Right atrium auricular region (tissue), 2 donors: ENCODE data around the gene UGGT1. TPM values are rescaled to one million over a fixed set of nuclear protein-coding genes. Genes with fewer than 3 reads are reported as not detected.

Source experiments
- DNase-seq: peaks from one replicate; pipeline ENCODE4 v3.0.0-alpha.2; 2019; ENCODE audit warnings: low spot score
- H3K27ac ChIP-seq, 2 donors: fragments of 200-600 bp; sonication (generic); 1 replicate in 1 of 2; 2 replicates in 1 of 2; pipeline ENCODE4 v1.5.1; 2016 to 2019
- H3K27me3 ChIP-seq, 2 donors: fragments of 200-600 bp; sonication (generic); one replicate each; pipeline versions ENCODE4 v1.5.1 to v1.6.0; 2017 to 2019
- H3K36me3 ChIP-seq: fragments of 200-600 bp; sonication (generic); one replicate; pipeline ENCODE4 v1.5.1; 2016
- H3K4me1 ChIP-seq, 2 donors: fragments of 200-600 bp; sonication (generic); one replicate each; pipeline versions ENCODE4 v1.5.1 to v1.6.0; 2017 to 2019
- H3K4me3 ChIP-seq, 2 donors: fragments of 200-600 bp; sonication (generic); 1 replicate in 1 of 2; 2 replicates in 1 of 2; pipeline ENCODE4 v1.5.1; 2017 to 2019; ENCODE audit warnings: mild to moderate bottlenecking in 1 of 2, moderate library complexity in 1 of 2
- H3K9me3 ChIP-seq, 2 donors: fragments of 200-600 bp; sonication (generic); one replicate each; pipeline ENCODE4 v1.5.1; 2019
- total RNA-seq, 2 donors: library from RNA; depleted of rRNA; stranded (reverse); fragments of >200 nt; gene quantifications; one replicate each; pipeline ENCODE4 v1.1.0, GENCODE V29; 2016
- TF ChIP-seq, protein P1 (sequence below), 2 donors: fragments of 200-600 bp; sonication (generic); IDR thresholded peaks; one replicate each; pipeline ENCODE4 v1.5.1; 2019; ENCODE audit warnings: antibody characterized with exemption in 2 of 2

The UGGT1 gene
- total RNA-seq, 2 donors from 2014 or later, result 33.5 to 47.2 TPM

DNA sequence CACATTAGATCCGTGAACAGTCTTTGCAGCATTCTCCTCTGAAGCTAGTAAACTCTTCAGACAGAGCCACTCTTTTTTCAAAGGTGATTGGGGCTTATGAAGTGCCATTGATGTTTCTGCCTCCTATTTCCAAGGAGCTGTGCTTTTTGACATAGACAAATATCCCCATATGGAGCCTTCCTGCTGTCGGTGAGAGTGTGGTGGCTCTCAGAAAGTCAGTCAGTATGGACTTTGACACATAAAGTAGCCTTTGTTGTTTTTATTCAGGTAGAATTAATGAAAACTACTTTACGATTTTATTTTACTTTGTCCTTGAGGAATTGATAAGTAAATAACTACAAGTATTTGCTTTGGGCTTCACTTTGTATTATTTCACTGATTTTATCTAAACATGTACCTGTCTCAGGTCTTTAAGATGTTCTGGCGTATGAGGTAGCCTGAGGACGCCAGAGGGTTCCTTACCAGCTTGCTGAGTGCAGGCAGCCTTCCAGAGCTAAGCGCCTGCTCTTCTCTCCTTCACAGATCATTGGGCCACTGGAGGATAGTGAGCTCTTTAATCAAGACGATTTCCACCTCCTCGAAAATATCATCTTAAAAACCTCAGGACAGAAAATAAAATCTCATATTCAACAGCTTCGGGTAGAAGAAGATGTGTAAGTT, 69.7 kb downstream of the UGGT1 start:
- H3K4me1 ChIP-seq, result no peaks in the 10 kb centered on the region
- TF ChIP-seq, protein P1, sequence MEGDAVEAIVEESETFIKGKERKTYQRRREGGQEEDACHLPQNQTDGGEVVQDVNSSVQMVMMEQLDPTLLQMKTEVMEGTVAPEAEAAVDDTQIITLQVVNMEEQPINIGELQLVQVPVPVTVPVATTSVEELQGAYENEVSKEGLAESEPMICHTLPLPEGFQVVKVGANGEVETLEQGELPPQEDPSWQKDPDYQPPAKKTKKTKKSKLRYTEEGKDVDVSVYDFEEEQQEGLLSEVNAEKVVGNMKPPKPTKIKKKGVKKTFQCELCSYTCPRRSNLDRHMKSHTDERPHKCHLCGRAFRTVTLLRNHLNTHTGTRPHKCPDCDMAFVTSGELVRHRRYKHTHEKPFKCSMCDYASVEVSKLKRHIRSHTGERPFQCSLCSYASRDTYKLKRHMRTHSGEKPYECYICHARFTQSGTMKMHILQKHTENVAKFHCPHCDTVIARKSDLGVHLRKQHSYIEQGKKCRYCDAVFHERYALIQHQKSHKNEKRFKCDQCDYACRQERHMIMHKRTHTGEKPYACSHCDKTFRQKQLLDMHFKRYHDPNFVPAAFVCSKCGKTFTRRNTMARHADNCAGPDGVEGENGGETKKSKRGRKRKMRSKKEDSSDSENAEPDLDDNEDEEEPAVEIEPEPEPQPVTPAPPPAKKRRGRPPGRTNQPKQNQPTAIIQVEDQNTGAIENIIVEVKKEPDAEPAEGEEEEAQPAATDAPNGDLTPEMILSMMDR (IDR thresholded peaks at IDR 0.05), result no peak
- H3K4me3 ChIP-seq, result no peak overlapping the region
- no peak for DNase-seq
- peaks cover 42% of the 10 kb centered on the region for H3K36me3 ChIP-seq
- H3K9me3 ChIP-seq, result no peaks in the 10 kb centered on the region
- no peaks in the 10 kb centered on the region for H3K27me3 ChIP-seq
- H3K27ac ChIP-seq, result no peak overlapping the region

DNA sequence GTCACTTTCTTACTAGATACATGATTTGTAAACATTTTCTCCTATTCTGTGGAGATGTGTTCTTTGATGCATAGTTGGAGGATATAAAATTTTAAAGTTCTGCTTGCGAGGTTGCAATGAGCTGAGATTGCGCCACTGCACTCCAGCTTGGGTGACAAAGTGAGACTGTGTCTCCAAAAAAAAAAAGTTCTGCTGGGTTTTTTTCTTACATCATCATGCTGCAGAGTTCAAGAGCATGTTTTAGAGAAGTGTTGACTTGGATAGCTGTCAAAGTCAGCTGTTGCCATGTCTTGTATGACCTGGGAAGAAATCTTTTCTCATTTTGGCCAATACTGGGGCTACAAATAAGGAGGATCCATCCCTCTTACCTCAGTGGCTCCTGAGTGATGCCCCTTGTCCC, 71.3 kb downstream of the UGGT1 start:
- Histone ChIP-seq H3K36me3 (peaks cover 51% of the 10 kb centered on the region), H3K27me3 (no peaks in the 10 kb centered on the region)

DNA sequence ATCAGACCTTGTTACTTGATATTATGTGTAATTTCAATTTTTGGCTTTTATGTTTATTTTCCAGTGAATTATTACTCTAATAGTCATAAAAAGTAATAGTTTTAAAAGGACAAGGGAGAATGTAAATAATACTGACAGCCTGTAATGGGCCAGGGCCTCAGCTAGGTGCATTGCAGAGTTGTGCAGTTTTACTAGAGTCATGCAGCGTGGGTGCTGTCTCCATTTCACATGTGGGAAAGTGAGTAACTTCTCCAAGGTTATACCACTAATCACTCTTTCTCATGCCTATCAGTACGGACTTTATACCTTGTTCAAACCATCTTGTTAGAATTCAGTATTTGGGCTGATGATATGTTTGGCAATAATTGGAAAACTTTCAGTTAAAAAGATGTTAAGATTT, 73.3 kb downstream of the UGGT1 start:
- TF ChIP-seq, protein P1 (IDR thresholded peaks at IDR 0.05), result no peak
- peaks cover 54% of the 10 kb centered on the region for H3K36me3 ChIP-seq
- no peaks in the 10 kb centered on the region for H3K27me3 ChIP-seq
- no peaks in the 10 kb centered on the region for H3K9me3 ChIP-seq
- H3K27ac ChIP-seq, result no peak overlapping the region
- no peaks in the 10 kb centered on the region for H3K4me1 ChIP-seq
- H3K4me3 ChIP-seq, result no peak overlapping the region
- DNase-seq, result no peak

More for the DNA sequence above, 71.3 kb downstream of the UGGT1 start:
- H3K9me3 ChIP-seq, result no peaks in the 10 kb centered on the region
- no peaks in the 10 kb centered on the region for H3K4me1 ChIP-seq
- DNase-seq, result no peak
- H3K4me3 ChIP-seq, result no peak overlapping the region
- no peak overlapping the region for H3K27ac ChIP-seq
- TF ChIP-seq, protein P1 (IDR thresholded peaks at IDR 0.05), result no peak

DNA sequence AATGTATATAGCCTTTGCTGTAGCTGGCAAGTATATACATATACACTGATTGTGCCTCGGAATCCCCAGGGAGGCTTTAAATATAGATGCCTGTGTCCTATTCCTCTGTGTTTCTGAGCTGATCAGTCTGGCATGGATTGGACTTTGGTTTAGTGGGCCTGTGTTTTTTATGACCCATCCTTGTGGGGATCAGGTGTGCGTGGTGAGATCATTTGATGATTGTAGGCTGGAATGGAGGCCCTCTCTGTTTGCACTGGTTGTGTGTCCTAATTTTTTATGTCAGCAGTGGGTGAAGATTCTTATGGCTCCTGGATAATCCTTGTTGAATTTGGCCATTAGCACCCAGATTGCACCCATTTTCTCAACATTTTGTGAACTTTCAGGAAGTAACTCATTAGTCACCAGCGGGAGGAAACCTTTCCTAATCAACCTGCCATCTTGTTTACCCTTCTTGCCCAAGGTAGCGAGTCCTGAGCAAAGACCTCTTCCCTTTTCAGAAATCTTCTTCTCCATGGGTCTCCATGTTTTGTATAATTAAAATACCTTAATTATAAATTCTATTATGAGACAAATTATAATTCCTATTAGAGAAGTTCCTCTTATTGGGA, 75.8 kb downstream of the UGGT1 start:
- H3K9me3 ChIP-seq, result no peaks in the 10 kb centered on the region
- TF ChIP-seq, protein P1 (IDR thresholded peaks at IDR 0.05), result no peak
- H3K4me1 ChIP-seq, result no peaks in the 10 kb centered on the region
- no peak overlapping the region for H3K27ac ChIP-seq
- no peak for DNase-seq
- no peak overlapping the region for H3K4me3 ChIP-seq
- peaks cover 48% of the 10 kb centered on the region for H3K36me3 ChIP-seq
- H3K27me3 ChIP-seq, result no peaks in the 10 kb centered on the region

- H3K27me3 ChIP-seq, result no peaks in the 10 kb centered on the region
- TF ChIP-seq, protein P1 (IDR thresholded peaks at IDR 0.05), result no peak
- H3K36me3 ChIP-seq, result peaks cover 69% of the 10 kb centered on the region
- H3K9me3 ChIP-seq, result no peaks in the 10 kb centered on the region
- H3K27ac ChIP-seq, result no peak overlapping the region
- H3K4me1 ChIP-seq, result no peaks in the 10 kb centered on the region
- no peak for DNase-seq
- no peak overlapping the region for H3K4me3 ChIP-seq
These were observed 78.1 kb downstream of the UGGT1 start for GRCh38 chr2:128169094-128169493.
